AG04449 (cell line): ENCODE results near the gene GID4.

Source experiments
- CTCF ChIA-PET: fragments of 350-600 bp; formaldehyde crosslinking; extraction: SDS; loops from one replicate; lab custom pipeline; 2021; ENCODE audit warnings: antibody characterized with exemption; lab: Yijun Ruan, JAX
- POLR2A ChIA-PET: fragments of 400-600, 350-600 bp; formaldehyde crosslinking; extraction: SDS; loops from one replicate; lab custom pipeline; 2020; ENCODE audit warnings: antibody characterized with exemption, inconsistent platforms; lab: Yijun Ruan, JAX
- DNase-seq: peaks from one replicate; pipeline ENCODE4 v3.0.0-alpha.2; 2010; ENCODE audit warnings: low read depth, low spot score
- H3K4me3 ChIP-seq: 2 replicates; pipeline ENCODE4 v1.5.1; 2011; ENCODE audit warnings: low read depth, mild to moderate bottlenecking, control low read depth, low read length
- TF ChIP-seq, protein P1 (sequence below): IDR thresholded peaks from one replicate; pipeline ENCODE4 v1.5.1; 2011; ENCODE audit warnings: mild to moderate bottlenecking, moderate library complexity, low read length, control low read depth, inconsistent platforms; ENCODE audit not compliant: insufficient read depth; ENCODE audit errors: missing control alignments

The GID4 gene

DNA sequence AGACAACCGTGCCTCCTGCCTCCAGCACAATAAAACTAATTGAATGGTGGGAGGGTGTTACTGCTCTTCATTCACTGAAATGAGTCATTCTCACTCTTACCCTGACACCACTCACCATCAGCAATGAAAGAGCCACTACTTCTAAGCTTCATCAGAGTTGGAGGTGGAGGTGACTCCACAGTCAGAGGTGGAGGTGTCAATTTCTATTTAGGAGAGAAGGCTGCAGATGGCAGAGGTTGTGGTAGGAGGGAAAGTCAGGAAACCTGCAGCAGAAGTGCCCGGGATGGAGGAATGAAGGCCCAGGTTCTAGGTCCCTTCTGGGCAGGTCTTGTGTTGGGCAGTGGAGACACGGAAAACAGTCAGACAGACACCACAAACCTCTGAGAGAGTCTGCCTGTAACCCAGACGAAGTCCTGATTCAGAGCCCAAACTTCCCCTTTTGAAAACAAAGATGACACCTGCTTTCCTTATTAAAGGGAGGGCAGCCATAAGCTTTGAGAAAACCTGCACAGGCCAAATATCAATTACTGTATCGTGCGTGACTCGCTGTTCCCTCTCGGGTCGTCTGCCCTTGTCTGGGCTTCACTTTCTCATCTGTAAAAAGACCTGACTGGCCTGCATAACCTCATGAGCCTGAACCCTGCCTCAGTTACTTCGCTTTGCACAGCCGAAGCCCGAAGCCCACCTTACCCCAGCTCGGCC, 908 bp upstream of the GID4 start:
- ChIA-PET CTCF (interaction anchor here (0.6 to 3.7 kb wide), 11 partner anchors 10 to 399 kb away, joined by 3 to 25 read pairs (median 3); no protein-coding TSS in a partner anchor), POLR2A (no interaction called here)
- peak overlapping the region; percentile 83 for H3K4me3 ChIP-seq
- no peak for DNase-seq
- TF ChIP-seq, protein P1, sequence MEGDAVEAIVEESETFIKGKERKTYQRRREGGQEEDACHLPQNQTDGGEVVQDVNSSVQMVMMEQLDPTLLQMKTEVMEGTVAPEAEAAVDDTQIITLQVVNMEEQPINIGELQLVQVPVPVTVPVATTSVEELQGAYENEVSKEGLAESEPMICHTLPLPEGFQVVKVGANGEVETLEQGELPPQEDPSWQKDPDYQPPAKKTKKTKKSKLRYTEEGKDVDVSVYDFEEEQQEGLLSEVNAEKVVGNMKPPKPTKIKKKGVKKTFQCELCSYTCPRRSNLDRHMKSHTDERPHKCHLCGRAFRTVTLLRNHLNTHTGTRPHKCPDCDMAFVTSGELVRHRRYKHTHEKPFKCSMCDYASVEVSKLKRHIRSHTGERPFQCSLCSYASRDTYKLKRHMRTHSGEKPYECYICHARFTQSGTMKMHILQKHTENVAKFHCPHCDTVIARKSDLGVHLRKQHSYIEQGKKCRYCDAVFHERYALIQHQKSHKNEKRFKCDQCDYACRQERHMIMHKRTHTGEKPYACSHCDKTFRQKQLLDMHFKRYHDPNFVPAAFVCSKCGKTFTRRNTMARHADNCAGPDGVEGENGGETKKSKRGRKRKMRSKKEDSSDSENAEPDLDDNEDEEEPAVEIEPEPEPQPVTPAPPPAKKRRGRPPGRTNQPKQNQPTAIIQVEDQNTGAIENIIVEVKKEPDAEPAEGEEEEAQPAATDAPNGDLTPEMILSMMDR, result no peak

- CTCF ChIA-PET, result no interaction called here
Measured at GRCh38 chr17:18039535-18040260, 490 bp downstream of the GID4 start.

DNA sequence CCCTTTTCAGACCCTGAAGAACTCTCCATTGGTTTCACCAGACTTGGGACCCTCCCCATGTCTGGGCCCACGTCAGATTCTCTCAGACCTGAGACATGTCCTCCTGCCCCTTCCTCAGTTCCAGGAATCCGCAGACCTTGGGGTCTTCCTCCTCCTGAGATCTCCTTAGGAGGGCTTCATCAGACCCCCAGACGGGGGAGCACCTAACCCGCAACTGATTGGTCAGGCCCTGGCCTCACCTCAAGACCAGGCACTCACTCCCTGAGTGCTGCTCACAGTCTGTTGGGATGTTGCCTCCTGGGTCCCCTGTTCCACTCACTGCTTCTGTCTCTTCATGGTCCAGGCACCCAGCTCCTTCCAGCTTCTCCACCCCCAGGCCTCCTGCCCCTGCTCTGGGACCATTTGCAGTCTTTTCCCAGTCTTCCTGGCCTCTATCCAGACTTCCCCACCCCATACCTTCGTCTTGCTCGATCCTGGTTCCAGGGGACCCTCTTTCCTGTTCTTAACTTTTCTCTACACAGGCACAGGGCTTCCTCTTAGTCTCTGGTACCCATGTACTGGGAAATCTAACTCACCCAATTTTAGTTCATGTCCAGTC, 1.2 kb downstream of the GID4 start:
- ChIA-PET CTCF (interaction anchor here (0.7 kb wide), 1 partner anchor 212 kb away, joined by 3 read pairs; no protein-coding TSS in a partner anchor), POLR2A (no interaction called here)
- peak overlapping the region; percentile 85 for H3K4me3 ChIP-seq
- no peak for DNase-seq
- TF ChIP-seq, protein P1, result no peak

More at GRCh38 chr17:18039535-18040260, 490 bp downstream of the GID4 start:
- peak overlapping the region; percentile 85 for H3K4me3 ChIP-seq
- POLR2A ChIA-PET, result no interaction called here
- no peak for DNase-seq
- TF ChIP-seq, protein P1, result no peak

DNA sequence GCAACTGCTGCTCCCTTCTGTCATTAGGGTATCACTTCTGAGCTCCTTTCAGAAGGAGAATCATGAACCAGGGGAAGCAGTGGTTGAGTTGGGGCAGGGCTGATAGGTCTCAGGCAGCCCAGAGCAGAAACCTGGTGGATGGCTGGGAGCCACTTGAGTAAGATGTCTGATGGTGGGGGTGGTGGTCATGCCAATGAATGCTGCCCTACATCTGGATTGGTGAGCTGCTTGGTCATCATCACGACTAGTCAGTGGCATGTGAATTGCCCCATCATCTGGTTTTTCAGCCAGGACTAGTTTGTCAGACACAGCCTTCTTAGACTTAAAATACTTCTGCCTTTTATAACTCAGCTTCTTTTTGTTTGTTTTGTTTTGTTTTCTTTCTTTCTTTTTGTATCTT, 2.6 kb downstream of the GID4 start:
- TF ChIP-seq, protein P1, result no peak
- peak; percentile 46 for DNase-seq
- ChIA-PET CTCF (no interaction called here), POLR2A (no interaction called here)
- no peak overlapping the region for H3K4me3 ChIP-seq

DNA sequence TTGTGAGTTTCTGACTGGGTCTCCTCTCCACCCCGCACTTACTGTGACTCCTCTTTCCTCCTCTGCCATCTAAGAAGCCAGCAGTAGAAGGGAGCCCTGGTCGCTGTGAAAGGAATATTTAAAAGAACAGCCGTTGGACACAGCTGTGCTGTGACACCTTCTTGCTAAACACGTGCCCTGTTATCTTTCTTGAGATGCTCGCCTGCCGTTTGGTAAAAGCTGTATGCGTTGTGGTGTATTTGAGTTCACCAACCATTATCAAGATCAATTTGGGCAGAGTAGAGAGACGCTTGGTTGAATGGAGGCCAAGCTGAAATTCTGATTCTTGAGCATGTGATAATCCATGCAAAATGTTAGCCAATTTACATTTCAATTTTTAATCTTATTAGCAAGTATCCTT, 3.8 kb downstream of the GID4 start:
- DNase-seq, result no peak
- CTCF ChIA-PET, result interaction anchor here (1.0 kb wide), 2 partner anchors 9 to 117 kb away, joined by 3 to 4 read pairs; no protein-coding TSS in a partner anchor
- POLR2A ChIA-PET, result no interaction called here
- TF ChIP-seq, protein P1, result no peak
- H3K4me3 ChIP-seq, result no peak overlapping the region

GRCh38 chr17:18043491-18043890, 4.3 kb downstream of the GID4 start:
- no peak overlapping the region for H3K4me3 ChIP-seq
- DNase-seq, result no peak
- TF ChIP-seq, protein P1, result no peak
- CTCF ChIA-PET, result interaction anchor here (1.0 kb wide), 2 partner anchors 8 to 117 kb away, joined by 3 to 4 read pairs; no protein-coding TSS in a partner anchor
- POLR2A ChIA-PET, result no interaction called here
